Pancreas (tissue), 10 donors: Measurements from ENCODE around the gene C4orf51. TPM values are rescaled to one million over a fixed set of nuclear protein-coding genes. Genes with fewer than 3 reads are reported as not detected.

Experiments used
- ATAC-seq, 4 donors: fragments of 200-7000 bp; cut with Tn5 transposase; one replicate each; pipeline versions ENCODE4 v1.8.0 to v1.9.1; 2020; ENCODE audit warnings: mild to moderate bottlenecking in 4 of 4, moderate library complexity in 4 of 4
- DNase-seq, 6 donors: peaks; one replicate each; pipeline ENCODE4 v3.0.0-alpha.2; 2020
- FAIRE-seq: peaks from 2 replicates; lab custom pipeline; 2012; peaks lifted over from hg19 to GRCh38; lab: Jason Lieb, UNC
- H3K27ac ChIP-seq, 4 donors: fragments of 200-600 bp; sonication (generic); 1 replicate in 3 of 4; 2 replicates in 1 of 4; pipeline versions ENCODE4 v1.5.0 to v1.8.0; 2020
- H3K27me3 ChIP-seq, 4 donors: fragments of 200-600 bp; one replicate each; pipeline ENCODE4 v1.8.0; 2021
- H3K36me3 ChIP-seq, 3 donors: fragments of 200-600 bp; sonication (generic) in 1 of 3; one replicate each; pipeline versions ENCODE4 v1.5.0 to v1.8.0; 2020 to 2021
- H3K4me1 ChIP-seq, 3 donors: fragments of 200-600 bp; one replicate each; pipeline ENCODE4 v1.8.0; 2021
- H3K4me3 ChIP-seq, 4 donors: fragments of 200-600 bp; sonication (generic) in 2 of 4; one replicate each; pipeline versions ENCODE4 v1.5.0 to v1.8.0; 2020 to 2021
- H3K9me3 ChIP-seq, 4 donors: fragments of 200-600 bp; one replicate each; pipeline ENCODE4 v1.8.0; 2021
- WGBS, 2 donors: extraction: QIAGEN DNeasy Blood & Tissue Kit; methylation state at CpG; one replicate each; pipeline ENCODE4 v1.1.7; 2013; 5-methylcytosine and 5-hydroxymethylcytosine counted together
- intact Hi-C, 3 donors: fragments of 100-400 bp; cut with DNase I; formaldehyde crosslinking; loops; one replicate each; pipeline versions ENCODE4 v1.11.1 to v1.14.2; 2022
- polyA plus RNA-seq, 2 donors: library from polyadenylated mRNA; stranded (reverse); fragments of 200-250 nt; gene quantifications; one replicate each; pipeline ENCODE4 v1.2.3, GENCODE V29; 2013
- total RNA-seq, 6 donors: library from RNA; stranded (reverse); fragmentation: NEBNext Ultra II Directional in 4 of 6; extraction: Animal tissue kit (Norgen Biotek cat#: 25700) in 4 of 6; gene quantifications; one replicate each; pipeline versions ENCODE4 v1.2.1 to v1.2.4, GENCODE V29; 2021 to 2023
- TF ChIP-seq, protein P1 (sequence below), 4 donors: fragments of 200-600 bp; sonication (generic) in 3 of 4; IDR thresholded peaks; one replicate each; pipeline versions ENCODE4 v1.5.0 to v1.8.0; 2021; ENCODE audit warnings: antibody characterized with exemption in 4 of 4
- donor health status: healthy with polysubstance abuse.
- donor health status: DM: no; HTN: no; CAD: no; lungs with moderate emphysema.
- donor health status: DM: no; HTN: no; CAD: no.
- donor health status: control.
- donor health status: control.
- donor health status: Bipolar disorder and iron deficiency.
- donor health status: DM: yes; HTN: yes; CAD: no.
- donor health status: DM: no; HTN: no; CAD: no.
- donor health status: DM: no; HTN: no; CAD: no.
- donor health status: DM: yes; HTN: yes; CAD: no.

C4orf51 gene
- total and polyA plus RNA-seq, 8 donors = not detected

DNA sequence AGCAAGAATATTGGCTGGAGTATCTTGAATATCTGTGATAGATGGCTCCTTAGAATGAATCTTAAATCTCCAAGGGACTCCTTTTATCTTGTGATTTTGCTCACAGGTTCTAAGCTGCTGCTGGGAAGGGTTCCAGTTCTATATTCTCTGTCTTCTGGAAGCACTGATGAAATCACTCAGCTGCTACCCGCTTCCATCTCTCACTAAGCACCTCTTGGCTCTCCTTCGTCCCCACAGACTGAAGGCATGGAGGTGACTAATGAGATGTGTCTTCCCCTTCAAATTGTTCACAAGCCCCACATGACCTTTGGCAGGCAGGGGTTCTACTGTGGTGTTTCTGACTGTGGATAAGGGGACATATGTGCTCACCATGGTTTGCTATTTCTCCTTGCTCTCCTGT, 75.9 kb downstream of the C4orf51 start:
- H3K36me3 ChIP-seq = peaks cover 0 to 2% (median 1%) of the 10 kb centered on the region in 3 donors
- TF ChIP-seq, protein P1, sequence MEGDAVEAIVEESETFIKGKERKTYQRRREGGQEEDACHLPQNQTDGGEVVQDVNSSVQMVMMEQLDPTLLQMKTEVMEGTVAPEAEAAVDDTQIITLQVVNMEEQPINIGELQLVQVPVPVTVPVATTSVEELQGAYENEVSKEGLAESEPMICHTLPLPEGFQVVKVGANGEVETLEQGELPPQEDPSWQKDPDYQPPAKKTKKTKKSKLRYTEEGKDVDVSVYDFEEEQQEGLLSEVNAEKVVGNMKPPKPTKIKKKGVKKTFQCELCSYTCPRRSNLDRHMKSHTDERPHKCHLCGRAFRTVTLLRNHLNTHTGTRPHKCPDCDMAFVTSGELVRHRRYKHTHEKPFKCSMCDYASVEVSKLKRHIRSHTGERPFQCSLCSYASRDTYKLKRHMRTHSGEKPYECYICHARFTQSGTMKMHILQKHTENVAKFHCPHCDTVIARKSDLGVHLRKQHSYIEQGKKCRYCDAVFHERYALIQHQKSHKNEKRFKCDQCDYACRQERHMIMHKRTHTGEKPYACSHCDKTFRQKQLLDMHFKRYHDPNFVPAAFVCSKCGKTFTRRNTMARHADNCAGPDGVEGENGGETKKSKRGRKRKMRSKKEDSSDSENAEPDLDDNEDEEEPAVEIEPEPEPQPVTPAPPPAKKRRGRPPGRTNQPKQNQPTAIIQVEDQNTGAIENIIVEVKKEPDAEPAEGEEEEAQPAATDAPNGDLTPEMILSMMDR (IDR thresholded peaks at IDR 0.05) = no peak
- H3K27me3 ChIP-seq = no peaks in the 10 kb centered on the region
- H3K4me1 ChIP-seq = no peaks in the 10 kb centered on the region
- FAIRE-seq (no peak), DNase-seq (no peak), ATAC-seq (no peak)
- H3K9me3 ChIP-seq = no peaks in the 10 kb centered on the region
- H3K4me3 ChIP-seq = no peak overlapping the region
- WGBS, 2 donors = 93 to 100% methylated on average over 2 of the region's 2 CpGs
- H3K27ac ChIP-seq = no peak overlapping the region
- intact Hi-C loops = no loop called here

DNA sequence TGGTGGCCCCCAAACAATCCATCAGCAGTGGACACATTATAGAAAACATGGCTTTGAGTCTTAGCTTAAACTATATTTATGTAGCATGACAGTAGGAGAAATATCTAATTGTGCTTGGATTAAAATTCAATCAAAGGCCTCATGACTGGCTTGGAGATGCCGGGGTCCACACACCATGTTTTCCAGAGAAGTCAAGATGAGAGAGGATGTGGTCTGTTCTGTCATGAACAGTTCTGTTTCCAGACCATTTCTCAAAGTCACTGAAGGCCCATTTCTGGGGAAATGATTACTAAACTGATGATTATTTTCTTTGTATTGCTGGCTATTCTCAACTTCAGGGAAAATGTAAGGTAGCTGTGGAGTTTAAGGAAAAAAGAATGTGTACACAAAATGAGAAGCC, 76.3 kb downstream of the C4orf51 start:
- DNase-seq = no peak
- TF ChIP-seq, protein P1 (IDR thresholded peaks at IDR 0.05) = no peak
- Histone ChIP-seq H3K27ac (no peak overlapping the region), H3K4me1 (no peaks in the 10 kb centered on the region), H3K27me3 (no peaks in the 10 kb centered on the region), H3K36me3 (peaks cover 0 to 6% (median 3%) of the 10 kb centered on the region in 3 donors), H3K4me3 (no peak overlapping the region), H3K9me3 (no peaks in the 10 kb centered on the region)
- ATAC-seq = no peak
- intact Hi-C loops = no loop called here
- 93 to 99% methylated on average over 1 of the region's 1 CpG for WGBS, 2 donors
- no peak for FAIRE-seq

- ATAC-seq = no peak
- FAIRE-seq = no peak
- Histone ChIP-seq H3K27ac (no peak overlapping the region), H3K27me3 (no peaks in the 10 kb centered on the region), H3K9me3 (no peaks in the 10 kb centered on the region), H3K4me1 (no peaks in the 10 kb centered on the region), H3K36me3 (peaks cover 0 to 6% (median 3%) of the 10 kb centered on the region in 3 donors), H3K4me3 (no peak overlapping the region)
- TF ChIP-seq, protein P1 (IDR thresholded peaks at IDR 0.05) = no peak
- WGBS, 2 donors = 89 to 91% methylated on average over 1 of the region's 1 CpG
- intact Hi-C loops = no loop called here
- DNase-seq = no peak
These were observed 77.2 kb downstream of the C4orf51 start for GRCh38 chr4:145757188-145757587.

GRCh38 chr4:145760176-145760575, 80.2 kb downstream of the C4orf51 start:
- ATAC-seq (no peak), DNase-seq (no peak), FAIRE-seq (no peak)
- Histone ChIP-seq H3K27ac (no peak overlapping the region), H3K4me3 (no peak overlapping the region), H3K27me3 (no peaks in the 10 kb centered on the region), H3K36me3 (peaks cover 0 to 6% (median 3%) of the 10 kb centered on the region in 3 donors), H3K9me3 (no peaks in the 10 kb centered on the region), H3K4me1 (no peaks in the 10 kb centered on the region)
- 95 to 97% methylated on average over 8 of the region's 8 CpGs for WGBS, 2 donors
- intact Hi-C loops = no loop called here
- TF ChIP-seq, protein P1 (IDR thresholded peaks at IDR 0.05) = no peak

DNA sequence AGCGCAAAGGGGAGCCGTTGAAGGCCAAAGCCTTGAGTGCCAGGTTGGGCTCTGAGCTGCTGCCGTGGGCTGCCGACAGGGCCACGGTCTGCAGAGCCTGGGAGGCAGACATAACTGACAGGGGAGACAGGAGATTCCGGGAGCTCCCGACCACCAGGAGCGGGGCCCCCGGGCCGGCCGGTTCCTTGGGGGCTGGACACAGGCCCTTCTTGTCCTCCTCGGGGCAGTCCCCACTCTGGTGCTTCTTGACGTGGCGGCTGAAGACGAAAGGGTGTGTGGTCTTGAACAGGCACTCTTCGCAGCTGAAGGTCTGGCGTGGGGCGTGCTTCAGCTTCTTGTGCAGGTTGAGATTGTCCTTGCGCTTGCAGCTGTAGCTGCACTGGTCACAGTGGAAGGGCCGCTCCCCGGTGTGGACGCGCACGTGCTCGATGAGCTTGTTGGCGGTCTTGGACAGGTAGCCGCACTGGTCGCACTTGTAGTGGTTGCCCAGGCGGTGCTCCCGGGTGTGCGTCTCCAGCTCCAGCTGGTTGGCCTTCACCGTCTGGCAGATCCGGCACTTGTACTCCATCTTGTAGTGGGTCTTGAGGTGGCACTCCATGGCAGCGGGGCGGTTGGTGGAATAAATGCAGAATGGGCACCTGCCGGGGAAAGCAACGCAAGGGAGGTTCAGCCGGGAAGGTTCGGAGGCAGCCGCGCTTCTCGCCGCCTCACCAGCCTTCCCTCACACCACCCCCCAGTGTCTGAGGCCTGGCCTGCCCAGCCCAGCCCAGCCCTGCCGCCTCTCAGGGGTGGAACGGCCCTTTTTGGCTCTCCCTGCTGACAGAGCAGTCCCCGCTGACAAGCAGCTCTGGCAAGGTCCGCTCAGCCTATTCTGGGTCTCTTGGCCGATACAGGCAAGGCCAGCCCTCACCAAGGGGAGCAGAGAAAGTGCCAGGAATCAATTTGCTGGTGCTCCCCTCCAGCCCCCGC, 81.3 kb downstream of the C4orf51 start:
- intact Hi-C loops = no loop called here
- peaks cover 0 to 6% (median 3%) of the 10 kb centered on the region in 3 donors for H3K36me3 ChIP-seq
- DNase-seq (peak in 1 of 6 donors; percentile 70), ATAC-seq (no peak), FAIRE-seq (no peak)
- H3K4me1 ChIP-seq = no peaks in the 10 kb centered on the region
- TF ChIP-seq, protein P1 (IDR thresholded peaks at IDR 0.05) = no peak
- no peaks in the 10 kb centered on the region for H3K27me3 ChIP-seq
- no peaks in the 10 kb centered on the region for H3K9me3 ChIP-seq
- WGBS, 2 donors = 97 to 98% methylated on average over 49 of the region's 49 CpGs
- H3K27ac ChIP-seq = no peak overlapping the region
- H3K4me3 ChIP-seq = no peak overlapping the region
